Measurements from ENCODE around the gene STRIP1. TPM values are rescaled to one million over a fixed set of nuclear protein-coding genes. Genes with fewer than 3 reads are reported as not detected.

The STRIP1 gene
- total RNA-seq, 1 experiment from 2014 or later = 36.5 TPM

DNA sequence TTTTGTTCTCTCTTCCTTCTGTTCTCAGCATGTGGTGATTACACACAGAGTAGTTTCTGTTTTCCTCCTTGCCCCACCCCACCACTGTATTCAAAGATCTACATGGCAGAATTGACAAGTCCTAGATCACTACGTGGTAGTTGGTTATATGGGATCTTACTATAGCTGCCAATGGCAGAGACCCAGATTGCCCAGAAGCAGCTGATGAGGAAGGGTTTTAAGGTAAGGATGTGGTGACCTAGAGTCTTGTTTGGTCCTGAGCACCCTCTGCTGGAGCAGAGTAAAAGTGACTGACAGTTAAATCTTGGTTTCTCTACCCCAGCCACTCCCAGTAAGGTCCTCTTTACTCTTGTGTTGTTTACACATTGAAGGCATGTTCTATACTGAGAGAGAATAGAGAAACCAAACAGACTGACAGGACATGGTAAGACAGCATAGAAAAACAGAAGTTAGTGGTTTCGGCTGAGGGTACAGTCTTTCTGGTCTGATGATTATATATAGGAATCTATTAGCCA is 22.8 kb upstream of the STRIP1 start:
- H3K27ac ChIP-seq = no peak overlapping the region
- peaks cover 11% of the 10 kb centered on the region for H3K4me1 ChIP-seq (replicated peaks; ENCODE audit: insufficient read depth)
- H3F3A ChIP-seq (ENCODE audit: insufficient read depth, low read depth) = peaks cover 63% of the 10 kb centered on the region
- ChIA-PET CTCF (interaction anchor here (0.7 to 1.9 kb wide), 5 partner anchors 23 to 234 kb away, joined by 3 to 9 read pairs (median 3); partner anchors contain the start of gene AHCYL1), POLR2A (ENCODE audit: unreplicated experiment) (no interaction called here)
- H3K9me3 ChIP-seq (ENCODE audit: insufficient read depth, low read depth) = no peaks in the 10 kb centered on the region
- peaks cover 13% of the 10 kb centered on the region; the same call in 1 of the 2 replicates for H4K20me1 ChIP-seq (ENCODE audit: insufficient read depth)
- peaks cover 54% of the 10 kb centered on the region for H3K79me2 ChIP-seq (ENCODE audit: low read depth)
- BruUV-seq (replicated peaks) = no TSS peak
- H2AFZ ChIP-seq = no peak overlapping the region
- DNase-seq = peak; percentile 27 to 59
- H3K27me3 ChIP-seq (ENCODE audit: insufficient read depth, low read depth) = no peaks in the 10 kb centered on the region
- no peak overlapping the region for H3K4me3 ChIP-seq
- no peak for TF ChIP-seq EZH2 (IDR thresholded peaks at IDR 0.05; ENCODE audit: low read depth)
- TF ChIP-seq, protein P1, sequence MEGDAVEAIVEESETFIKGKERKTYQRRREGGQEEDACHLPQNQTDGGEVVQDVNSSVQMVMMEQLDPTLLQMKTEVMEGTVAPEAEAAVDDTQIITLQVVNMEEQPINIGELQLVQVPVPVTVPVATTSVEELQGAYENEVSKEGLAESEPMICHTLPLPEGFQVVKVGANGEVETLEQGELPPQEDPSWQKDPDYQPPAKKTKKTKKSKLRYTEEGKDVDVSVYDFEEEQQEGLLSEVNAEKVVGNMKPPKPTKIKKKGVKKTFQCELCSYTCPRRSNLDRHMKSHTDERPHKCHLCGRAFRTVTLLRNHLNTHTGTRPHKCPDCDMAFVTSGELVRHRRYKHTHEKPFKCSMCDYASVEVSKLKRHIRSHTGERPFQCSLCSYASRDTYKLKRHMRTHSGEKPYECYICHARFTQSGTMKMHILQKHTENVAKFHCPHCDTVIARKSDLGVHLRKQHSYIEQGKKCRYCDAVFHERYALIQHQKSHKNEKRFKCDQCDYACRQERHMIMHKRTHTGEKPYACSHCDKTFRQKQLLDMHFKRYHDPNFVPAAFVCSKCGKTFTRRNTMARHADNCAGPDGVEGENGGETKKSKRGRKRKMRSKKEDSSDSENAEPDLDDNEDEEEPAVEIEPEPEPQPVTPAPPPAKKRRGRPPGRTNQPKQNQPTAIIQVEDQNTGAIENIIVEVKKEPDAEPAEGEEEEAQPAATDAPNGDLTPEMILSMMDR (conservative IDR thresholded peaks at IDR 0.05) = peak; percentile 82
- H3K9me2 ChIP-seq (ENCODE audit: insufficient read depth) = no peaks in the 10 kb centered on the region
- H3K4me2 ChIP-seq = no peak overlapping the region
- peaks cover 81% of the 10 kb centered on the region for H3K36me3 ChIP-seq (ENCODE audit: low read depth)
- intact Hi-C loops (cut with micrococcal nuclease; ENCODE audit: unreplicated experiment) = loop anchor here (1.0 to 5.0 kb wide), 2 partner anchors 27 to 369 kb away; partner anchors contain the start of gene AHCYL1

DNA sequence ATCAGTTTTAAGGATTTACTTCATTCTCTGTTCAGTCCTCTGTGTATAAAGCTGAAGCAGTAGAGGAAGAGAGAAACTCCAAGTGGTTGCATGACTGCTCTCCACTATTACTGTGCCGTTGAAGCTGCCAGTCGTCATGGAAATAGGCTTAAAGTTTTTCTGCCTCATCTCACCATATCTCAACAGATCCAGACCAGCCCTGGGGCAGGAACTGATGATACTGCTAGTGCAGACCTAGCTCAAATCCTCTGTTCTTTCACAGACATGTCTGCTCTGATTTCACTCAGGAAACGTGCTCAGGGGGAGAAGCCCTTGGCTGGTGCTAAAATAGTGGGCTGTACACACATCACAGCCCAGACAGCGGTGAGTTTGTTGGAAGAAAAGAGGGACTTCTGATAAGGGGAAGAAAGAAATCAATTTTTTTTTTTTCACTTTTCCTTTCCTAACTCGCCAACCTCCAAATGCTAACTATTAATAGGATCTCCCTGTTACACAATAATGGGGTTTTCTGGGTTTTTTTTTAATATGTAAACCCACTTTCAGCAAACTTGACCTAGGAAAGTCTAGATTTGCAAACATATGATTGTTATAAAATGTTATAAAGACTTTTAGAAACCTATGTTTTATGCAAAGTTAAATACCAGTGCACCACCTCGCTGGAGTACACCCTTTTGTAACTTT is 22.2 kb upstream of the STRIP1 start:
- BruUV-seq (replicated peaks) = no TSS peak

GRCh38 chr1:110017792-110018191 is 16.6 kb upstream of the STRIP1 start:
- no TSS peak for BruUV-seq (replicated peaks)
- Histone ChIP-seq H3K4me1 (replicated peaks; ENCODE audit: insufficient read depth) (peaks cover 16% of the 10 kb centered on the region), H3K4me3 (no peak overlapping the region), H2AFZ (no peak overlapping the region), H3K9me3 (ENCODE audit: insufficient read depth, low read depth) (no peaks in the 10 kb centered on the region), H3K4me2 (no peak overlapping the region), H3K9me2 (ENCODE audit: insufficient read depth) (no peaks in the 10 kb centered on the region), H4K20me1 (ENCODE audit: insufficient read depth) (no peaks in the 10 kb centered on the region), H3K27me3 (ENCODE audit: insufficient read depth, low read depth) (no peaks in the 10 kb centered on the region), H3K36me3 (ENCODE audit: low read depth) (peaks cover 95% of the 10 kb centered on the region), H3F3A (ENCODE audit: insufficient read depth, low read depth) (peaks cover 89% of the 10 kb centered on the region), H3K27ac (peak overlapping the region; percentile 6; the same call in 1 of the 2 replicates), H3K79me2 (ENCODE audit: low read depth) (peaks cover 4% of the 10 kb centered on the region; the same call in 1 of the 2 replicates)
- peak in 1 of 2 experiments; percentile 64 for DNase-seq
- intact Hi-C loops (cut with micrococcal nuclease; ENCODE audit: unreplicated experiment) = no loop called here
- POLR2A ChIA-PET (ENCODE audit: unreplicated experiment) = no interaction called here
- TF ChIP-seq EZH2 (IDR thresholded peaks at IDR 0.05; ENCODE audit: low read depth) = no peak
- TF ChIP-seq, protein P1 (conservative IDR thresholded peaks at IDR 0.05) = no peak
- CTCF ChIA-PET = no interaction called here

More for the DNA sequence above, 22.2 kb upstream of the STRIP1 start:
- Histone ChIP-seq H3K4me3 (no peak overlapping the region), H4K20me1 (ENCODE audit: insufficient read depth) (peaks cover 13% of the 10 kb centered on the region; the same call in 1 of the 2 replicates), H3K27me3 (ENCODE audit: insufficient read depth, low read depth) (no peaks in the 10 kb centered on the region), H3K9me3 (ENCODE audit: insufficient read depth, low read depth) (no peaks in the 10 kb centered on the region), H3F3A (ENCODE audit: insufficient read depth, low read depth) (peaks cover 68% of the 10 kb centered on the region), H2AFZ (no peak overlapping the region), H3K9me2 (ENCODE audit: insufficient read depth) (no peaks in the 10 kb centered on the region), H3K4me2 (no peak overlapping the region), H3K36me3 (ENCODE audit: low read depth) (peaks cover 85% of the 10 kb centered on the region), H3K4me1 (replicated peaks; ENCODE audit: insufficient read depth) (peaks cover 10% of the 10 kb centered on the region), H3K79me2 (ENCODE audit: low read depth) (peaks cover 47% of the 10 kb centered on the region), H3K27ac (no peak overlapping the region)
- no peak for DNase-seq
- POLR2A ChIA-PET (ENCODE audit: unreplicated experiment) = no interaction called here
- CTCF ChIA-PET = interaction anchor here (0.7 to 1.9 kb wide), 4 partner anchors 24 to 235 kb away, joined by 3 to 9 read pairs (median 4); partner anchors contain the start of gene AHCYL1
- TF ChIP-seq, protein P1 (conservative IDR thresholded peaks at IDR 0.05) = no peak
- no peak for TF ChIP-seq EZH2 (IDR thresholded peaks at IDR 0.05; ENCODE audit: low read depth)
- intact Hi-C loops (cut with micrococcal nuclease; ENCODE audit: unreplicated experiment) = loop anchor here (5.0 kb wide), 1 partner anchor 370 kb away; no protein-coding TSS in a partner anchor

Measured in PC-9 (cell line).